Astrocyte (in vitro differentiated cells and primary cell): ENCODE data around the gene TRAK1. TPM values are rescaled to one million over a fixed set of nuclear protein-coding genes. Genes with fewer than 3 reads are reported as not detected.

Experiments
- DNase-seq: peaks from one replicate; pipeline ENCODE4 v3.0.0-alpha.2; 2010; ENCODE audit warnings: low read depth
- FAIRE-seq: peaks from 2 replicates; lab custom pipeline; 2011; peaks lifted over from hg19 to GRCh38; lab: Jason Lieb, UNC
- H2AFZ ChIP-seq: 2 replicates; pipeline ENCODE4 v1.6.0; 2012; ENCODE audit warnings: low read depth, low read length, inconsistent platforms
- H3K27ac ChIP-seq: 2 replicates; pipeline ENCODE4 v1.5.1; 2011; ENCODE audit warnings: low read depth, low read length, inconsistent platforms
- H3K27me3 ChIP-seq: 2 replicates; pipeline ENCODE4 v1.6.0; 2011; ENCODE audit warnings: low read length, inconsistent platforms; ENCODE audit not compliant: insufficient read depth
- H3K36me3 ChIP-seq: 2 replicates; pipeline ENCODE4 v1.5.1; 2011; ENCODE audit warnings: low read length, inconsistent platforms; ENCODE audit not compliant: insufficient read depth
- H3K4me1 ChIP-seq: 2 replicates; pipeline ENCODE4 v1.5.1; 2011; ENCODE audit warnings: low read length, inconsistent platforms; ENCODE audit not compliant: insufficient read depth
- H3K4me2 ChIP-seq: 2 replicates; pipeline ENCODE4 v1.6.0; 2012; ENCODE audit warnings: low read length, inconsistent platforms
- H3K4me3 ChIP-seq: 2 replicates; pipeline ENCODE4 v1.5.1; 2011; ENCODE audit warnings: low read depth, mild to moderate bottlenecking, low read length, inconsistent platforms; ENCODE audit not compliant: insufficient read depth
- H3K79me2 ChIP-seq: 2 replicates; pipeline ENCODE4 v1.6.0; 2012; ENCODE audit warnings: mild to moderate bottlenecking, low read length, inconsistent platforms; ENCODE audit not compliant: insufficient read depth
- H3K9ac ChIP-seq: 2 replicates; pipeline ENCODE4 v1.6.0; 2012; ENCODE audit warnings: mild to moderate bottlenecking, low read length, inconsistent platforms
- H3K9me3 ChIP-seq: 2 replicates; pipeline ENCODE4 v1.5.1; 2012; ENCODE audit warnings: low read depth, mild to moderate bottlenecking, low read length, inconsistent platforms; ENCODE audit not compliant: insufficient read depth
- H4K20me1 ChIP-seq: 2 replicates; pipeline ENCODE4 v1.6.0; 2012; ENCODE audit warnings: low read length, inconsistent platforms; ENCODE audit not compliant: insufficient read depth
- H3K27ac Mint-ChIP-seq: one replicate; pipeline ENCODE4 v1.8.0; 2021; ENCODE audit warnings: mild to moderate bottlenecking, mixed read lengths; ENCODE audit not compliant: unreplicated experiment
- H3K27me3 Mint-ChIP-seq: one replicate; pipeline ENCODE4 v1.8.0; 2021; ENCODE audit warnings: low read depth, mixed read lengths; ENCODE audit not compliant: unreplicated experiment
- H3K36me3 Mint-ChIP-seq: one replicate; pipeline ENCODE4 v1.8.0; 2021; ENCODE audit warnings: low read depth, mixed read lengths; ENCODE audit not compliant: unreplicated experiment
- H3K4me1 Mint-ChIP-seq: one replicate; pipeline ENCODE4 v1.8.0; 2021; ENCODE audit warnings: low read depth, mixed read lengths; ENCODE audit not compliant: unreplicated experiment
- H3K4me3 Mint-ChIP-seq: one replicate; pipeline ENCODE4 v1.8.0; 2021; ENCODE audit warnings: mild to moderate bottlenecking, moderate library complexity, mixed read lengths; ENCODE audit not compliant: unreplicated experiment
- H3K9me3 Mint-ChIP-seq: one replicate; pipeline ENCODE4 v1.8.0; 2021; ENCODE audit warnings: mild to moderate bottlenecking, mixed read lengths; ENCODE audit not compliant: unreplicated experiment
- EZH2 ChIP-seq: IDR thresholded peaks from 2 replicates; pipeline ENCODE4 v1.6.1; 2012; ENCODE audit warnings: mild to moderate bottlenecking, low read length, inconsistent platforms; ENCODE audit not compliant: insufficient read depth
- total RNA-seq: library from RNA; stranded (reverse); gene quantifications from 2 replicates; pipeline ENCODE4 v1.2.1, GENCODE V29; 2021
- TF ChIP-seq, protein P1 (sequence below): IDR thresholded peaks from 2 replicates; pipeline ENCODE4 v1.5.1; 2011; ENCODE audit warnings: low read depth, mild to moderate bottlenecking, inconsistent platforms, low read length, moderate library complexity; ENCODE audit not compliant: insufficient read depth

TRAK1 gene
- total RNA-seq, 1 donor from 2014 or later = 56.2 TPM

DNA sequence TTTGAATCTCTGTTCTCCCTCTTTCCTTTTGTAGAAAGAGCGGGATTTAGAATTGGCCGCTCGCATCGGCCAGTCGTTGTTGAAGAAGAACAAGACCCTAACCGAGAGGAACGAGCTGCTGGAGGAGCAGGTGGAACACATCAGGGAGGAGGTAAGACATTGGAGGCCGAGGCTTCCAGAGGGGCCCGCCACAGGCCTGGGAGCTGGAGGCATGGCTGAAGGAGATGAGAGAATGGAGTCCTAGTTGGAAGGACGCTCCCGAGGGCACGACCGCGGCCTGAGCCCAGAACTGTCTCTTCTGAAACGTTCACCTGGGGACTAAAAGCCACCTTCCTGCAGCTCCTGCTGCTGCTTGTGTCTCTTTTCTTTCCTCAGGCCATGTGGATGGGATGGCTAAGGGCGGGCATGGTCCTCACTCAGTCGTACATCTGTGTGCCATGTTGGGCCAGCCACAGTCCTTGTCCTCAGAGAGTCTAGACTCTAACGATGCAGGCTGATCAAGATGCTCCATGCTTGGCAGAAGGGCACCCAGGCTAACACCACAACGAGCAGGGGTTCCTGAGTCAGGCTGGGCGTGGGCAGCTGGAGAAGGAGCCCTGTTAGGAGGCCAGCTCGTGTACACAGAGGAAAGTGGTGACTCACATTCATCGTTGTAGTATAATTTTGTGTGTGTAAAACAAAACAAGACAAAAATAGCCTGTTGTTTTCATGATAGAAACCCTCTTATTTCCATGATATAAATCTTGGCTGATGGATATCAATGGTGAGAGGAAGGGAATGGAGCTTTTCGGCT lies 93.7 kb downstream of the TRAK1 start:
- no peaks in the 10 kb centered on the region for H3K36me3 ChIP-seq
- no peaks in the 10 kb centered on the region for H3K27me3 Mint-ChIP-seq
- H2AFZ ChIP-seq = no peak overlapping the region
- peaks cover 25% of the 10 kb centered on the region for H3K4me1 ChIP-seq
- H3K27me3 ChIP-seq = no peaks in the 10 kb centered on the region
- peak overlapping the region; percentile 12 for H3K27ac ChIP-seq
- no peaks in the 10 kb centered on the region for H3K9me3 ChIP-seq
- DNase-seq (peak; percentile 66), FAIRE-seq (no peak)
- TF ChIP-seq EZH2 = no peak
- TF ChIP-seq, protein P1, sequence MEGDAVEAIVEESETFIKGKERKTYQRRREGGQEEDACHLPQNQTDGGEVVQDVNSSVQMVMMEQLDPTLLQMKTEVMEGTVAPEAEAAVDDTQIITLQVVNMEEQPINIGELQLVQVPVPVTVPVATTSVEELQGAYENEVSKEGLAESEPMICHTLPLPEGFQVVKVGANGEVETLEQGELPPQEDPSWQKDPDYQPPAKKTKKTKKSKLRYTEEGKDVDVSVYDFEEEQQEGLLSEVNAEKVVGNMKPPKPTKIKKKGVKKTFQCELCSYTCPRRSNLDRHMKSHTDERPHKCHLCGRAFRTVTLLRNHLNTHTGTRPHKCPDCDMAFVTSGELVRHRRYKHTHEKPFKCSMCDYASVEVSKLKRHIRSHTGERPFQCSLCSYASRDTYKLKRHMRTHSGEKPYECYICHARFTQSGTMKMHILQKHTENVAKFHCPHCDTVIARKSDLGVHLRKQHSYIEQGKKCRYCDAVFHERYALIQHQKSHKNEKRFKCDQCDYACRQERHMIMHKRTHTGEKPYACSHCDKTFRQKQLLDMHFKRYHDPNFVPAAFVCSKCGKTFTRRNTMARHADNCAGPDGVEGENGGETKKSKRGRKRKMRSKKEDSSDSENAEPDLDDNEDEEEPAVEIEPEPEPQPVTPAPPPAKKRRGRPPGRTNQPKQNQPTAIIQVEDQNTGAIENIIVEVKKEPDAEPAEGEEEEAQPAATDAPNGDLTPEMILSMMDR = no peak
- H3K4me1 Mint-ChIP-seq = peaks cover 33% of the 10 kb centered on the region
- H3K27ac Mint-ChIP-seq = no peak overlapping the region
- H3K4me3 ChIP-seq = no peak overlapping the region
- peaks cover 19% of the 10 kb centered on the region for H3K36me3 Mint-ChIP-seq
- H3K4me3 Mint-ChIP-seq = no peak overlapping the region
- peaks cover 20% of the 10 kb centered on the region for H3K79me2 ChIP-seq
- peak overlapping the region; percentile 53 for H3K4me2 ChIP-seq
- H3K9me3 Mint-ChIP-seq = no peaks in the 10 kb centered on the region
- H3K9ac ChIP-seq = peak overlapping the region; percentile 6
- H4K20me1 ChIP-seq = peaks cover 64% of the 10 kb centered on the region

- H3K27ac Mint-ChIP-seq = no peak overlapping the region
- peaks cover 31% of the 10 kb centered on the region for H3K4me1 Mint-ChIP-seq
Observed at GRCh38 chr3:42187936-42188335, 96.8 kb downstream of the TRAK1 start.

More at GRCh38 chr3:42187936-42188335, 96.8 kb downstream of the TRAK1 start:
- no peak overlapping the region for H3K27ac ChIP-seq
- no peaks in the 10 kb centered on the region for H3K27me3 ChIP-seq
- Mint-ChIP-seq H3K36me3 (peaks cover 24% of the 10 kb centered on the region), H3K9me3 (no peaks in the 10 kb centered on the region), H3K27me3 (no peaks in the 10 kb centered on the region), H3K4me3 (no peak overlapping the region)
- no peak overlapping the region for H3K4me2 ChIP-seq
- peaks cover 69% of the 10 kb centered on the region for H4K20me1 ChIP-seq
- no peaks in the 10 kb centered on the region for H3K36me3 ChIP-seq
- peaks cover 26% of the 10 kb centered on the region for H3K4me1 ChIP-seq
- no peak overlapping the region for H3K4me3 ChIP-seq
- DNase-seq (no peak), FAIRE-seq (no peak)
- no peak overlapping the region for H2AFZ ChIP-seq
- no peaks in the 10 kb centered on the region for H3K79me2 ChIP-seq
- no peak overlapping the region for H3K9ac ChIP-seq
- no peaks in the 10 kb centered on the region for H3K9me3 ChIP-seq
- TF ChIP-seq, protein P1 = no peak
- TF ChIP-seq EZH2 = no peak
